ENCODE results near the gene TGFBR2.

The TGFBR2 gene

GRCh38 chr3:30676424-30677346 lies 70.3 kb downstream of the TGFBR2 start:
- CTCF ChIA-PET = no interaction called here

GRCh38 chr3:30677347-30677685 lies 70.9 kb downstream of the TGFBR2 start:
- DNase-seq (ENCODE audit: low spot score) = no peak
- H3K27ac ChIP-seq = no peak overlapping the region
- ChIA-PET CTCF (no interaction called here), POLR2A (ENCODE audit: low non-redundant PET) (no interaction called here)
- TF ChIP-seq CTCF (conservative IDR thresholded peaks at IDR 0.05; ENCODE audit: low read depth) = no peak

More at GRCh38 chr3:30676424-30677346, 70.3 kb downstream of the TGFBR2 start:
- POLR2A ChIA-PET (ENCODE audit: low non-redundant PET) = no interaction called here
- DNase-seq (ENCODE audit: low spot score) = no peak
- no peak for TF ChIP-seq CTCF (conservative IDR thresholded peaks at IDR 0.05; ENCODE audit: low read depth)
- H3K27ac ChIP-seq = no peak overlapping the region

- TF ChIP-seq CTCF (conservative IDR thresholded peaks at IDR 0.05; ENCODE audit: low read depth) = no peak
- DNase-seq (ENCODE audit: low spot score) = no peak
- POLR2A ChIA-PET (ENCODE audit: low non-redundant PET) = no interaction called here
- CTCF ChIA-PET = interaction anchor here (0.6 kb wide), 1 partner anchor 453 kb away, joined by 4 read pairs; no protein-coding TSS in a partner anchor
- no peak overlapping the region for H3K27ac ChIP-seq
Observed at GRCh38 chr3:30679045-30679444, 72.6 kb downstream of the TGFBR2 start.

- CTCF ChIA-PET = interaction anchor here (0.7 kb wide), 1 partner anchor 361 kb away, joined by 3 read pairs; no protein-coding TSS in a partner anchor
- H3K27ac ChIP-seq = peak overlapping the region; percentile 76
- TF ChIP-seq CTCF (conservative IDR thresholded peaks at IDR 0.05; ENCODE audit: low read depth) = no peak
- POLR2A ChIA-PET (ENCODE audit: low non-redundant PET) = no interaction called here
- DNase-seq (ENCODE audit: low spot score) = no peak
Observed at GRCh38 chr3:30680789-30681648, 74.6 kb downstream of the TGFBR2 start.

- POLR2A ChIA-PET (ENCODE audit: low non-redundant PET) = no interaction called here
- CTCF ChIA-PET = no interaction called here
- DNase-seq (ENCODE audit: low spot score) = no peak
- TF ChIP-seq CTCF (conservative IDR thresholded peaks at IDR 0.05; ENCODE audit: low read depth) = no peak
- H3K27ac ChIP-seq = peak overlapping the region; percentile 76
Observed at GRCh38 chr3:30681649-30682211, 75.3 kb downstream of the TGFBR2 start.

- CTCF ChIA-PET = no interaction called here
- DNase-seq (ENCODE audit: low spot score) = no peak
- no peak for TF ChIP-seq CTCF (conservative IDR thresholded peaks at IDR 0.05; ENCODE audit: low read depth)
- no peak overlapping the region for H3K27ac ChIP-seq
- POLR2A ChIA-PET (ENCODE audit: low non-redundant PET) = no interaction called here
Observed at GRCh38 chr3:30682434-30683155, 76.2 kb downstream of the TGFBR2 start.
